Measurements from ENCODE around the gene CNNM3. TPM values are rescaled to one million over a fixed set of nuclear protein-coding genes. Genes with fewer than 3 reads are reported as not detected.

The CNNM3 gene
- polyA plus RNA-seq, 2 donors, result 3.8 to 3.9 TPM

DNA sequence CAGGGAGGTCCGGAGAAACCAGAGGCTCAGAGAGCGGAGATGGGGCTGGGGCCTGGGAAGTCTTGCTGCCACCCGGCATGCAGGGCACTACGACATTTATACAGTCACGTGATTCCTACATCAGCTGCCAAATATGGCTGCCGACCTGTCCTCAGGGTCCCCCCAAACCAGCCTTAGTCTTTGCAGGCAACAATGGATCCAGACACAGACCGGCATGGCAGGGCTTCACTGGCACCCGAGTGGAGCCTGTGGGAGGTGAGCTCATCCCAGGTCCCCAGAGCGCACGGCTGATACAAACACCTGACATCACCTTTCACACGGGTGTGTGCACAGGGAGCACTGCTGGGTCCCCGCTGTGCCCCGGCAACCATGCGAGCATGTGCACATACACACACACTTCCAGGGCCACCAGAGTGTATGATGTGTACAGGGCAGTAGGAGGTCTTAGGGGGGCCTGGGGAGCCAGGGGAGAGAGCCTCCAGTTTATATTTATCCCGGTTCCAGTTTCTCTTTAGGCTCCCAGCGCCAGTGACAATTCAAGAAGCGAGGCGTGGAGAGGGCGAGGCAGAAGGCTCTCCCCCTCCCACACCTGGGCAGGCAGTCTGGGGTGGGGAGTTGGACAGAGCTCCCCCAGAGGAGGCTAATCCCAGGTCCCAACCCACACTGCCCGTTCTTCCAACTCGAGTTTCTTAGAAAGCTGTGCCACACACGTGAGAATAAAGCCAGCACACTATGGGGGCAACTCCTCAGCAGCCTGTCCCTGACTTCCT lies 51.1 kb downstream of the CNNM3 start:
- 36 to 44% methylated on average over 22 of the region's 22 CpGs for WGBS, 2 donors
- Histone ChIP-seq H3K36me3 (ENCODE audit: control insufficient read depth in 2 of 2, insufficient read depth in 2 of 2, low read length in 1 of 2) (peaks cover 4 to 45% of the 10 kb centered on the region in 2 donors), H3K27me3 (ENCODE audit: control insufficient read depth in 1 of 2, insufficient read depth in 2 of 2, low read length in 2 of 2) (no peaks in the 10 kb centered on the region), H3K4me3 (ENCODE audit: low read depth in 1 of 2, low read length in 2 of 2) (peak overlapping the region; percentile 78 to 82), H3K9me3 (ENCODE audit: control insufficient read depth in 2 of 2, insufficient read depth in 1 of 2, low read depth in 1 of 2, low read length in 1 of 2) (no peaks in the 10 kb centered on the region), H3K4me1 (ENCODE audit: control insufficient read depth in 2 of 2, insufficient read depth in 2 of 2, low read length in 1 of 2) (peaks cover 15 to 22% of the 10 kb centered on the region in 2 donors), H3K27ac (ENCODE audit: low read depth in 2 of 2, low read length in 1 of 2) (peak overlapping the region; percentile 98 to 99)

DNA sequence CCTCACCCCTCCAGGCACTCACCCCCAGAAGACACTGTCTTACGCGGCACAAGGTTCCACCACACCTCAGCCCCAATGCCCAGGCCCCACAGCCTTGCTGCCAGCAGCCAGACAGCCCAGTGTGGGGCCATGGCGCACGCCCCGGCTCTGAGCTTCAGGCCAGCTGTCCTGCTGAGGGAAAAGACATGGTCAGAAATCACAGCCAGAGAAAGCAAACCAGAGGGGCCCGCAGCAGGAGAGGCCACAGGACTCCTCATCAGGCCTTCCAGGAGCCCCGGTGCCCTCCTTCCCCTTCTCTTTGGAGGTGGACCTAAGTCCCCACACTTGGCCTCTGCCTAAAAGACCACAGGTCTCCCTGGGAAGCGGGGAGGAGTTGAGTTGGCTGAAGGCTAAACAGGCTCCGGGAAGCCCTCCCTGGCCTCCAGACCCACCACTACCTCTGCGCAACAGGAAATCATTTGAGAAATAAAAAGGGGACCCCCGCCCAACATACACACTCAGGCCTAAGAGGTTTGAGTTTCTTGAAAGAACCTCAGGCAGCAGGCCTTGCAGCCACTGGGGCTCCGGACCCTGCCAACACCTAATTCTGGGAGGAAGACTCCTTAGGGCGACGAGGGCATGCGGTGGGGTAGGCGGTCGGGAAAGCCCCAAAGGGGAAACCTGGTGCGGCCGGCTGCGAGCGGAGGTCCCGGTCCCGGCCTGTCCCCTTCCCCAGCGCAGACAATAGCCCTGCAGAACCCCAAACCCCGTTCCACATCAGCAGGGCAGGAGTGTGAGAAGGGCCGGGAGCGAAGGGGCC lies 51.9 kb downstream of the CNNM3 start:
- no peaks in the 10 kb centered on the region for H3K27me3 ChIP-seq (ENCODE audit: control insufficient read depth in 1 of 2, insufficient read depth in 2 of 2, low read length in 2 of 2)
- H3K9me3 ChIP-seq (ENCODE audit: control insufficient read depth in 2 of 2, insufficient read depth in 1 of 2, low read depth in 1 of 2, low read length in 1 of 2), result no peaks in the 10 kb centered on the region
- H3K4me3 ChIP-seq (ENCODE audit: low read depth in 1 of 2, low read length in 2 of 2), result peak overlapping the region; percentile 78 to 82
- H3K4me1 ChIP-seq (ENCODE audit: control insufficient read depth in 2 of 2, insufficient read depth in 2 of 2, low read length in 1 of 2), result peaks cover 15 to 25% of the 10 kb centered on the region in 2 donors
- 8 to 13% methylated on average over 27 of the region's 27 CpGs for WGBS, 2 donors
- H3K27ac ChIP-seq (ENCODE audit: low read depth in 2 of 2, low read length in 1 of 2), result peak overlapping the region; percentile 98 to 99
- peaks cover 4 to 45% of the 10 kb centered on the region in 2 donors for H3K36me3 ChIP-seq (ENCODE audit: control insufficient read depth in 2 of 2, insufficient read depth in 2 of 2, low read length in 1 of 2)

DNA sequence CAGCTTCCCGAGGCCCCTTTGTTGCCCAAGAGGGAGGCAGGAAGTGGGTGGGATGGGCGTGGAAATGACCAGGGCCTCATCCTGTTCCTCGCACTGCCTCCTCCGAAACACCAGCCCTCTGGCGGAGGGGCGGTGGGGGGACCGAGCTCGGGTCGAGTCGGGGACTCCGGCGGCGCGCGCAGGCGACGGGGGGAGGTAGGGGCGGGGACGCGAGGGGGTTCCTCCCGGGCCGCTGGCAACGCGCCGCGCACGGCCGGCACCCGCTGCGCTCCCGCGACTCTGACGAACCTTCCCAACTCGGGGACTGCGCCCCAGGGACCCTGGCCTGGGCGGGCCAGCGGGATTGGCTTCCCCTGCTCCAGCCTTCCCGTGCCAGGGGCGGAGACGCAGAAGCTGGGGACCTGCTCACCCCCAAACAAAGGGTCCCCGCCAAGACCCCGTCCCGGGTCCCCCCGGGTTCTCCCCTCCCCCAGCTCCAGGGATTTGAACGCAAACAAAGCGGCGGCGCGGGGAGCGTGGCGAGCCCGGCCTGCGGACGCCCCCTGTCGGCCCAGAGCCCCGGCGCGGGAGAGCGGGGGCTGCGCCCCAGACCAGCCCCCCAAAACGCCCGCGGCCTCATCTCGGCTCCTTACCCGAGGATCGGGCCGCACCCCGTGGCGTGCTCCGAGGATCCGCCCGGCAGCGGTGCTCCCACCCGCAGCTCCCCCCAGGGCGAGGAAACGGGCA lies 52.6 kb downstream of the CNNM3 start:
- H3K9me3 ChIP-seq (ENCODE audit: control insufficient read depth in 2 of 2, insufficient read depth in 1 of 2, low read depth in 1 of 2, low read length in 1 of 2), result no peaks in the 10 kb centered on the region
- 0% methylated on average over 53 to 76 of the region's 76 CpGs for WGBS, 2 donors
- peaks cover 18 to 31% of the 10 kb centered on the region in 2 donors for H3K4me1 ChIP-seq (ENCODE audit: control insufficient read depth in 2 of 2, insufficient read depth in 2 of 2, low read length in 1 of 2)
- peak overlapping the region; percentile 98 to 99 for H3K27ac ChIP-seq (ENCODE audit: low read depth in 2 of 2, low read length in 1 of 2)
- no peaks in the 10 kb centered on the region for H3K27me3 ChIP-seq (ENCODE audit: control insufficient read depth in 1 of 2, insufficient read depth in 2 of 2, low read length in 2 of 2)
- H3K36me3 ChIP-seq (ENCODE audit: control insufficient read depth in 2 of 2, insufficient read depth in 2 of 2, low read length in 1 of 2), result peaks cover 4 to 38% of the 10 kb centered on the region in 2 donors
- peak overlapping the region; percentile 78 to 82 for H3K4me3 ChIP-seq (ENCODE audit: low read depth in 1 of 2, low read length in 2 of 2)

DNA sequence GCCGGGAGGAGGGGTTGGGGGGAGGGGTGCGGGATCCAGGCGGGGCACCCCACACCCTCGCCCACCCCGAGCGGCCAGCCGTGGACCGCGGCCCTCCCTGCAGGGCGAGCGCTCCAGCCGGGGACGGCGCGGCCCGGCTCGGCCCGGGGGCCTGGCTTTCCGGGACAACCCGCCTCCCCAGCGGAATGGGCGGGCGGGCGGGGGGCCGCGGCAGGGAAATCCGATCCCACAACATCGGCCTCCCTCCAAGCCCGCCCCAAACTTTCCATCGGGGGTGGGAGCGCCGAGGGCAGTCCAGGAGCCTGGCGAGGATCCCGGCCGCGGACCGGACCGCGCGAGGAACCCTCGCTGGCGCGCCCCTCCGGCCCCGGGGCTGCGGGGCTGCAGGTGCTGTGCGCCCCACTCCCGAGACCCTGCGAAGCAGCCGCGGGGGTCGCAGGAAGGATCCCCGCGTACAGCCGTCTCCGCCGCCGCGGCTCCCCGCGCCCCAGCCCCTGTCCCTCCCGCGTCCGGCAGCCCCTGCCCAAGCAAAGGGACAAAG lies 53.3 kb downstream of the CNNM3 start:
- H3K9me3 ChIP-seq (ENCODE audit: control insufficient read depth in 2 of 2, insufficient read depth in 1 of 2, low read depth in 1 of 2, low read length in 1 of 2), result no peaks in the 10 kb centered on the region
- peak overlapping the region; percentile 78 to 82 for H3K4me3 ChIP-seq (ENCODE audit: low read depth in 1 of 2, low read length in 2 of 2)
- no peaks in the 10 kb centered on the region for H3K27me3 ChIP-seq (ENCODE audit: control insufficient read depth in 1 of 2, insufficient read depth in 2 of 2, low read length in 2 of 2)
- peak overlapping the region; percentile 98 to 99 for H3K27ac ChIP-seq (ENCODE audit: low read depth in 2 of 2, low read length in 1 of 2)
- WGBS, 2 donors, result 0% methylated on average over 35 to 64 of the region's 64 CpGs
- H3K4me1 ChIP-seq (ENCODE audit: control insufficient read depth in 2 of 2, insufficient read depth in 2 of 2, low read length in 1 of 2), result peaks cover 18 to 34% of the 10 kb centered on the region in 2 donors
- peaks cover 4 to 31% of the 10 kb centered on the region in 2 donors for H3K36me3 ChIP-seq (ENCODE audit: control insufficient read depth in 2 of 2, insufficient read depth in 2 of 2, low read length in 1 of 2)

DNA sequence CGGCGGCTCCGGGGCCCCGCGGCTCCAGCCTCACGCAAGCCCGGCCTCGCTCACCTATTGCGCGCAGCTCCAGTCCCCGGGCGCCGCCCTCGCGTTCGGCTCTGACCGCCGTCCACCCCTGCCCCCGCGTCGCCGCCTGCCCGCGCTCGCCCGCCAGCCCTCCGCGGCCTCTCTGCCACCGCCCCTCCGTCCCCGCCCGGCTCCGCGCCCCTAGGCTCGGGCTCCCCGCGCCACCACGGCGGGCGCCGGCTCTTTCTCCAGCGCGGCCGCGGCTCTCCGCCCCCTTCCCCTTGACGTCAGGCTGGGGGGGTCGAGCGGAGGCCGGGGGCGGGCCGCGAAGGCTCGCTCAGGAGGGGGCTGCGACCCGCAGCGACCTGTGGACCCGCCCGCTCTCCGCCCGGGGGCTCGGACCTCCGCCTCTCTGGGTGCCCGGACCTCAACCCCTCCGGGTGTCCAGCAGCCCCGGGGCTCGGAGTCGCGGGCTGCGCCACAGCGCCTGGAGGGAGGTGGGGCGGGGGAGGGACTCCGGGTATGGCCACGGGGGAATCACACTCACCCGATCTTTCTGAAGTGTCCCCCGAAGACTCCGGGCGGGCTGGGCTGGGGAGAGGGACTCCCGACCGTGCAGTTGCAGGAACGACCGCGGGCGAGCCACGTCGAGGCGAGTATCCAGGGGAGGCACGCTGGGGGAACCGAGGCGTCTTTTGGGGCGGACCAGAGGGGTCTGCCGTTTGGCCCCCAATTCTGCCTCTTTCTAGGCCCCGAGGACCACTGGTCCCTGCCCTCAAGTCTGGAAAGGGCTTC lies 54.0 kb downstream of the CNNM3 start, which contains the start of gene SEMA4C:
SEMA4C (minus strand) TSS at position 259 of the 804 bp plus-strand sequence. CDS start 2,194 bp downstream, outside the sequence.
- Histone ChIP-seq H3K36me3 (ENCODE audit: control insufficient read depth in 2 of 2, insufficient read depth in 2 of 2, low read length in 1 of 2) (peaks cover 4 to 25% of the 10 kb centered on the region in 2 donors), H3K4me1 (ENCODE audit: control insufficient read depth in 2 of 2, insufficient read depth in 2 of 2, low read length in 1 of 2) (peaks cover 18 to 39% of the 10 kb centered on the region in 2 donors), H3K27me3 (ENCODE audit: control insufficient read depth in 1 of 2, insufficient read depth in 2 of 2, low read length in 2 of 2) (no peaks in the 10 kb centered on the region), H3K27ac (ENCODE audit: low read depth in 2 of 2, low read length in 1 of 2) (peak within 1 kb of the TSS; percentile 98 to 99), H3K4me3 (ENCODE audit: low read depth in 1 of 2, low read length in 2 of 2) (peak within 1 kb of the TSS; percentile 78 to 82), H3K9me3 (ENCODE audit: control insufficient read depth in 2 of 2, insufficient read depth in 1 of 2, low read depth in 1 of 2, low read length in 1 of 2) (no peaks in the 10 kb centered on the region)
- WGBS, 2 donors, result 1% methylated on average over 54 to 93 of the region's 93 CpGs

DNA sequence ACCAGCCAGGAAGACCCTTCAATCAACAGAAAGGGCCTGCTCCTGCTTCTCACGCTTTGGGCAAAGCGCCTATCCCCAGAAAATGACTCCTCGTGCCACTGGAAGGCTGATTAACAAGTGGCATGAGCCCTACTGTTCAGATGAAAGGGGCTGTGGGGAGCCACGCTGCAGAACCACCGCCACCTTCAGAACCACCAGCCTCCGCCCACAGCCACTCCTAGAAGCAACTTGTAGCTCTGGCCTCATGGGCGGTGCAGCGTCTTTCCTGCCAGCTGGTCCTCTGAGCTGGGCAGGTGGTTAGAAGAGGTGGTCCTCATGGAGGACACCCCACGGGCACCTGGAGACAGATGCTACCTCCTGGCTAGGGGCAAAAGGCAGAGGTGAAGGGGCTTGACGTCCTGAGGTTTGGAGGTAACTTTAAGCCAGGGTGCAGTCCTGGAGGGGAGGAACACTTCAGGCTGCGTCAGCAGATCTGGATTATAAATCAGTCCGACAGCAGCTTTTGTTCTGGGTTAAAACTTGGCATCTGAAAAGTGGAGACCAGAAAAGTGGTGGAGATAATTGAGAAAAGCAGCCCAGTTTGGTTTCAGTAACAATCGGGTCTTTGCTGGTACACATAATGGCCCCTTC lies 54.7 kb downstream of the CNNM3 start:
- Histone ChIP-seq H3K27me3 (ENCODE audit: control insufficient read depth in 1 of 2, insufficient read depth in 2 of 2, low read length in 2 of 2) (no peaks in the 10 kb centered on the region), H3K4me3 (ENCODE audit: low read depth in 1 of 2, low read length in 2 of 2) (peak overlapping the region; percentile 78 to 82), H3K4me1 (ENCODE audit: control insufficient read depth in 2 of 2, insufficient read depth in 2 of 2, low read length in 1 of 2) (peaks cover 18 to 37% of the 10 kb centered on the region in 2 donors), H3K36me3 (ENCODE audit: control insufficient read depth in 2 of 2, insufficient read depth in 2 of 2, low read length in 1 of 2) (peaks cover 0 to 17% of the 10 kb centered on the region in 2 donors), H3K27ac (ENCODE audit: low read depth in 2 of 2, low read length in 1 of 2) (peak overlapping the region; percentile 98 to 99), H3K9me3 (ENCODE audit: control insufficient read depth in 2 of 2, insufficient read depth in 1 of 2, low read depth in 1 of 2, low read length in 1 of 2) (no peaks in the 10 kb centered on the region)
- 8 to 16% methylated on average over 13 of the region's 13 CpGs for WGBS, 2 donors

DNA sequence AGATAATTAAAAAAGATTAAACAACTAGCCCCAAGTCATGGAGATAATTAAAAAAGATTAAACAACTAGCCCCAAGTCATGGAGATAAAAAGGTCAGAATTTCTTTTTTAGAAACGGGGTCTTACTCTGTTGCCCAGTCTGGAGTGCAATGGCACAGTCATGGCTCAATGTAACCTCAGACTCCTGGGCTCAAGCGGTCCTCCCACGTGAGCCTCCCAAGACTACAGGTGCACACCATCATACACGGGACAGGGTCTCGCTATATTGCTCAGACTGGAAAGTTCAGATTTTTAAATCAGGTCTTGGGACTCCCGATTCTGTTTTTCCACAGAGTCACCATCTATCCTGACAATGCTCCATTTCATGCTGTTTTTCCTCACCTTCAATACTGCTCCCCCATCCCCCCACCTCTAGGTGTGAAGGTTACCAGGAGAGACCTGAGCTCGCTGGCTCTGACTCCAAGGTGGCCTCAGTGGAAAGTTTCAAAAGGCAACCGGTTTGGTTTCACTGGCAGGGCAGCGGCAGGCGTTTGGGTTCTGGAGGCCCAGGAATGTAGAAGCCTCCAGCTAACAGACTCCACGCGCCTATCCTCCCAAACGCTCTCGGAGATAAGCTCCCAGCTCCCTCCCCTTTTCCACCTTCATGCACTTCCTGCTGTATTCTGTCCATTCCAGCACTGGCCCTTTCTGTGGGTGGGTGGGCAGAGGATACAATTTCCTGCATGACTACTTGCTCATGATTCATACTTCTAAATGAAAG lies 56.7 kb downstream of the CNNM3 start:
- H3K27me3 ChIP-seq (ENCODE audit: control insufficient read depth in 1 of 2, insufficient read depth in 2 of 2, low read length in 2 of 2), result no peaks in the 10 kb centered on the region

DNA sequence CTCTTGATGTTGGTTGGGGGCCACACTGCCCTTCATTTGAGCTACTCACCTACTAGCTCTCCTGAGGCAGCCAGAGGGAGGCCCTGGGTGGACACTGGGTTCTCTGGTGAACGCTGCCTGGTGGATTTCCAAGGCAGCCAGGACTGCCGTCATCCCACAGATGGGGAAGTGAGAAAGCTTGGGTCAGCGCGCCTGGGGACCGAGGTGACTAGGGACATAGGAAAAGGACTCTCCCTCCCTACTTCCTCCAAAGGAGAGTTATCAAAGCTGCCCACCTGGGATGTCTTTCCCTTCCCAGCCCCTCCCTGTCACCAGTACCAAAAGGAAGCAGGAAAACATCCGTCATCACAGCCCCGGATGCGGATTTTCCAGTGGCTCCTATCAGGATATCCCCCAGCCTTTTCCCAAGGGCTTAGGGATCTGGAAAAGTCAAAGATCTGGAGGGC lies 57.6 kb downstream of the CNNM3 start:
- H3K9me3 ChIP-seq (ENCODE audit: control insufficient read depth in 2 of 2, insufficient read depth in 1 of 2, low read depth in 1 of 2, low read length in 1 of 2), result no peaks in the 10 kb centered on the region
- peak overlapping the region; percentile 40 to 69 for H3K27ac ChIP-seq (ENCODE audit: low read depth in 2 of 2, low read length in 1 of 2)
- H3K27me3 ChIP-seq (ENCODE audit: control insufficient read depth in 1 of 2, insufficient read depth in 2 of 2, low read length in 2 of 2), result no peaks in the 10 kb centered on the region
- H3K4me3 ChIP-seq (ENCODE audit: low read depth in 1 of 2, low read length in 2 of 2), result no peak overlapping the region
- H3K36me3 ChIP-seq (ENCODE audit: control insufficient read depth in 2 of 2, insufficient read depth in 2 of 2, low read length in 1 of 2), result no peaks in the 10 kb centered on the region
- H3K4me1 ChIP-seq (ENCODE audit: control insufficient read depth in 2 of 2, insufficient read depth in 2 of 2, low read length in 1 of 2), result peaks cover 3 to 28% of the 10 kb centered on the region in 2 donors
- WGBS, 2 donors, result 55 to 60% methylated on average over 8 of the region's 8 CpGs

More for the DNA sequence above, 56.7 kb downstream of the CNNM3 start:
- Histone ChIP-seq H3K36me3 (ENCODE audit: control insufficient read depth in 2 of 2, insufficient read depth in 2 of 2, low read length in 1 of 2) (peaks cover 0 to under 1% of the 10 kb centered on the region in 2 donors), H3K4me1 (ENCODE audit: control insufficient read depth in 2 of 2, insufficient read depth in 2 of 2, low read length in 1 of 2) (peaks cover 4 to 30% of the 10 kb centered on the region in 2 donors), H3K4me3 (ENCODE audit: low read depth in 1 of 2, low read length in 2 of 2) (no peak overlapping the region), H3K9me3 (ENCODE audit: control insufficient read depth in 2 of 2, insufficient read depth in 1 of 2, low read depth in 1 of 2, low read length in 1 of 2) (no peaks in the 10 kb centered on the region), H3K27ac (ENCODE audit: low read depth in 2 of 2, low read length in 1 of 2) (peak overlapping the region; percentile 31 to 63)
- 58 to 61% methylated on average over 14 of the region's 14 CpGs for WGBS, 2 donors

Measured in esophagus (tissue), 2 donors.